ENCODE results near the gene GRIA4. TPM values are rescaled to one million over a fixed set of nuclear protein-coding genes. Genes with fewer than 3 reads are reported as not detected.

The GRIA4 gene
- total RNA-seq, 5 donors from 2014 or later (not counting 1 experiment from before 2014, with no cell fraction given), result 0.09 TPM; not detected in 4

- H3K9me3 ChIP-seq, result no peaks in the 10 kb centered on the region
- no peak overlapping the region for H3K27ac Mint-ChIP-seq
- no peaks in the 10 kb centered on the region for H3K36me3 ChIP-seq (ENCODE audit: control insufficient read depth in 2 of 2, extremely low read depth in 1 of 2, insufficient read depth in 1 of 2, low read length in 1 of 2)
- no peaks in the 10 kb centered on the region for H3K9me3 Mint-ChIP-seq
- CTCF ChIA-PET, result no interaction called here
- H3K27ac ChIP-seq (ENCODE audit: low read length), result no peak overlapping the region
- H3K27me3 ChIP-seq (replicated peaks in 1 of 2; ENCODE audit: control insufficient read depth in 2 of 2, extremely low read depth in 1 of 2, insufficient read depth in 2 of 2, low read length in 1 of 2), result no peaks in the 10 kb centered on the region
- H3K4me3 ChIP-seq (ENCODE audit: control insufficient read depth in 1 of 2, extremely low read depth in 1 of 2, low read length in 1 of 2), result no peak overlapping the region
- POLR2A ChIA-PET, result no interaction called here
- no peak for ATAC-seq (replicated peaks in 1 of 4)
- no peak for DNase-seq
- no peaks in the 10 kb centered on the region for H3K36me3 Mint-ChIP-seq
- peaks cover 0 to 2% of the 10 kb centered on the region in 2 donors for H3K27me3 Mint-ChIP-seq
- H3K4me3 Mint-ChIP-seq, result no peak overlapping the region
- no peaks in the 10 kb centered on the region for H3K4me1 ChIP-seq (ENCODE audit: control insufficient read depth in 1 of 2, extremely low read depth in 1 of 2, insufficient read depth in 2 of 2, low read length in 2 of 2)
- 82% methylated on average over 2 of the region's 2 CpGs for WGBS (ENCODE audit: insufficient coverage)
- no peaks in the 10 kb centered on the region for H3K4me1 Mint-ChIP-seq
Observed at GRCh38 chr11:105799263-105799662, 189.4 kb downstream of the GRIA4 start.

- H3K9me3 ChIP-seq, result no peaks in the 10 kb centered on the region
- CTCF ChIA-PET, result no interaction called here
- no peaks in the 10 kb centered on the region for H3K4me1 ChIP-seq (ENCODE audit: control insufficient read depth in 1 of 2, extremely low read depth in 1 of 2, insufficient read depth in 2 of 2, low read length in 2 of 2)
- H3K27ac ChIP-seq (ENCODE audit: low read length), result no peak overlapping the region
- POLR2A ChIA-PET, result no interaction called here
- DNase-seq (no peak), ATAC-seq (replicated peaks in 1 of 4) (no peak)
- no peak overlapping the region for H3K4me3 ChIP-seq (ENCODE audit: control insufficient read depth in 1 of 2, extremely low read depth in 1 of 2, low read length in 1 of 2)
- Mint-ChIP-seq H3K27me3 (peaks cover 0 to 2% of the 10 kb centered on the region in 2 donors), H3K4me1 (no peaks in the 10 kb centered on the region), H3K27ac (no peak overlapping the region), H3K9me3 (no peaks in the 10 kb centered on the region), H3K4me3 (no peak overlapping the region), H3K36me3 (no peaks in the 10 kb centered on the region)
- H3K36me3 ChIP-seq (ENCODE audit: control insufficient read depth in 2 of 2, extremely low read depth in 1 of 2, insufficient read depth in 1 of 2, low read length in 1 of 2), result no peaks in the 10 kb centered on the region
- WGBS (ENCODE audit: insufficient coverage), result no CpG with 5 or more reads among the region's 2 CpGs
- H3K27me3 ChIP-seq (replicated peaks in 1 of 2; ENCODE audit: control insufficient read depth in 2 of 2, extremely low read depth in 1 of 2, insufficient read depth in 2 of 2, low read length in 1 of 2), result no peaks in the 10 kb centered on the region
Observed at GRCh38 chr11:105799728-105800462, 190.0 kb downstream of the GRIA4 start.

- H3K4me3 Mint-ChIP-seq, result no peak overlapping the region
- no peaks in the 10 kb centered on the region for H3K27me3 ChIP-seq (replicated peaks in 1 of 2; ENCODE audit: control insufficient read depth in 2 of 2, extremely low read depth in 1 of 2, insufficient read depth in 2 of 2, low read length in 1 of 2)
- H3K4me1 Mint-ChIP-seq, result no peaks in the 10 kb centered on the region
- H3K36me3 ChIP-seq (ENCODE audit: control insufficient read depth in 2 of 2, extremely low read depth in 1 of 2, insufficient read depth in 1 of 2, low read length in 1 of 2), result no peaks in the 10 kb centered on the region
- no peak overlapping the region for H3K27ac ChIP-seq (ENCODE audit: low read length)
- H3K36me3 Mint-ChIP-seq, result no peaks in the 10 kb centered on the region
- H3K4me3 ChIP-seq (ENCODE audit: control insufficient read depth in 1 of 2, extremely low read depth in 1 of 2, low read length in 1 of 2), result no peak overlapping the region
- no peak overlapping the region for H3K27ac Mint-ChIP-seq
- POLR2A ChIA-PET, result no interaction called here
- ATAC-seq (replicated peaks in 1 of 4), result no peak
- H3K4me1 ChIP-seq (ENCODE audit: control insufficient read depth in 1 of 2, extremely low read depth in 1 of 2, insufficient read depth in 2 of 2, low read length in 2 of 2), result no peaks in the 10 kb centered on the region
- CTCF ChIA-PET, result no interaction called here
- no peaks in the 10 kb centered on the region for H3K9me3 Mint-ChIP-seq
- H3K9me3 ChIP-seq, result no peaks in the 10 kb centered on the region
- H3K27me3 Mint-ChIP-seq, result peaks cover 0 to 2% of the 10 kb centered on the region in 2 donors
- DNase-seq, result no peak
Observed at GRCh38 chr11:105802390-105802789, 192.5 kb downstream of the GRIA4 start.

- 60% methylated on average over 1 of the region's 5 CpGs for WGBS (ENCODE audit: insufficient coverage)
- no peaks in the 10 kb centered on the region for H3K9me3 ChIP-seq
- Mint-ChIP-seq H3K27ac (no peak overlapping the region), H3K36me3 (no peaks in the 10 kb centered on the region), H3K4me1 (no peaks in the 10 kb centered on the region), H3K27me3 (peaks cover 0 to 2% of the 10 kb centered on the region in 2 donors), H3K4me3 (no peak overlapping the region), H3K9me3 (no peaks in the 10 kb centered on the region)
- H3K4me1 ChIP-seq (ENCODE audit: control insufficient read depth in 1 of 2, extremely low read depth in 1 of 2, insufficient read depth in 2 of 2, low read length in 2 of 2), result no peaks in the 10 kb centered on the region
- ChIA-PET CTCF (no interaction called here), POLR2A (no interaction called here)
- H3K27ac ChIP-seq (ENCODE audit: low read length), result no peak overlapping the region
- no peaks in the 10 kb centered on the region for H3K27me3 ChIP-seq (replicated peaks in 1 of 2; ENCODE audit: control insufficient read depth in 2 of 2, extremely low read depth in 1 of 2, insufficient read depth in 2 of 2, low read length in 1 of 2)
- H3K4me3 ChIP-seq (ENCODE audit: control insufficient read depth in 1 of 2, extremely low read depth in 1 of 2, low read length in 1 of 2), result no peak overlapping the region
- ATAC-seq (replicated peaks in 1 of 4) (no peak), DNase-seq (no peak)
- no peaks in the 10 kb centered on the region for H3K36me3 ChIP-seq (ENCODE audit: control insufficient read depth in 2 of 2, extremely low read depth in 1 of 2, insufficient read depth in 1 of 2, low read length in 1 of 2)
Observed at GRCh38 chr11:105811242-105811641, 201.4 kb downstream of the GRIA4 start.

GRCh38 chr11:105821372-105821771 is 211.5 kb downstream of the GRIA4 start:
- Mint-ChIP-seq H3K27ac (no peak overlapping the region), H3K27me3 (no peaks in the 10 kb centered on the region), H3K9me3 (no peaks in the 10 kb centered on the region), H3K4me1 (no peaks in the 10 kb centered on the region), H3K4me3 (no peak overlapping the region), H3K36me3 (no peaks in the 10 kb centered on the region)
- CTCF ChIA-PET, result no interaction called here
- H3K36me3 ChIP-seq (ENCODE audit: control insufficient read depth in 2 of 2, extremely low read depth in 1 of 2, insufficient read depth in 1 of 2, low read length in 1 of 2), result no peaks in the 10 kb centered on the region
- H3K9me3 ChIP-seq, result no peaks in the 10 kb centered on the region
- ATAC-seq (replicated peaks in 1 of 4) (no peak), DNase-seq (no peak)
- no peaks in the 10 kb centered on the region for H3K4me1 ChIP-seq (ENCODE audit: control insufficient read depth in 1 of 2, extremely low read depth in 1 of 2, insufficient read depth in 2 of 2, low read length in 2 of 2)
- WGBS (ENCODE audit: insufficient coverage), result no CpG with 5 or more reads among the region's 4 CpGs
- no peak overlapping the region for H3K27ac ChIP-seq (ENCODE audit: low read length)
- H3K27me3 ChIP-seq (replicated peaks in 1 of 2; ENCODE audit: control insufficient read depth in 2 of 2, extremely low read depth in 1 of 2, insufficient read depth in 2 of 2, low read length in 1 of 2), result no peaks in the 10 kb centered on the region
- POLR2A ChIA-PET, result no interaction called here
- no peak overlapping the region for H3K4me3 ChIP-seq (ENCODE audit: control insufficient read depth in 1 of 2, extremely low read depth in 1 of 2, low read length in 1 of 2)

- no peaks in the 10 kb centered on the region for H3K4me1 ChIP-seq (ENCODE audit: control insufficient read depth in 1 of 2, extremely low read depth in 1 of 2, insufficient read depth in 2 of 2, low read length in 2 of 2)
- H3K36me3 ChIP-seq (ENCODE audit: control insufficient read depth in 2 of 2, extremely low read depth in 1 of 2, insufficient read depth in 1 of 2, low read length in 1 of 2), result no peaks in the 10 kb centered on the region
- Mint-ChIP-seq H3K36me3 (no peaks in the 10 kb centered on the region), H3K27ac (no peak overlapping the region), H3K4me1 (no peaks in the 10 kb centered on the region), H3K9me3 (no peaks in the 10 kb centered on the region), H3K27me3 (no peaks in the 10 kb centered on the region), H3K4me3 (no peak overlapping the region)
- ChIA-PET CTCF (no interaction called here), POLR2A (no interaction called here)
- H3K27me3 ChIP-seq (replicated peaks in 1 of 2; ENCODE audit: control insufficient read depth in 2 of 2, extremely low read depth in 1 of 2, insufficient read depth in 2 of 2, low read length in 1 of 2), result no peaks in the 10 kb centered on the region
- WGBS (ENCODE audit: insufficient coverage), result 80% methylated on average over 1 of the region's 8 CpGs
- H3K9me3 ChIP-seq, result no peaks in the 10 kb centered on the region
- no peak overlapping the region for H3K27ac ChIP-seq (ENCODE audit: low read length)
- ATAC-seq (replicated peaks in 1 of 4) (no peak), DNase-seq (no peak)
- H3K4me3 ChIP-seq (ENCODE audit: control insufficient read depth in 1 of 2, extremely low read depth in 1 of 2, low read length in 1 of 2), result no peak overlapping the region
Observed at GRCh38 chr11:105821781-105822180, 211.9 kb downstream of the GRIA4 start.

GRCh38 chr11:105823495-105824033 is 213.7 kb downstream of the GRIA4 start:
- Mint-ChIP-seq H3K27ac (no peak overlapping the region), H3K4me3 (no peak overlapping the region), H3K36me3 (no peaks in the 10 kb centered on the region), H3K27me3 (no peaks in the 10 kb centered on the region), H3K4me1 (no peaks in the 10 kb centered on the region), H3K9me3 (no peaks in the 10 kb centered on the region)
- Histone ChIP-seq H3K4me1 (ENCODE audit: control insufficient read depth in 1 of 2, extremely low read depth in 1 of 2, insufficient read depth in 2 of 2, low read length in 2 of 2) (no peaks in the 10 kb centered on the region), H3K27ac (ENCODE audit: low read length) (no peak overlapping the region), H3K27me3 (replicated peaks in 1 of 2; ENCODE audit: control insufficient read depth in 2 of 2, extremely low read depth in 1 of 2, insufficient read depth in 2 of 2, low read length in 1 of 2) (no peaks in the 10 kb centered on the region), H3K9me3 (no peaks in the 10 kb centered on the region), H3K4me3 (ENCODE audit: control insufficient read depth in 1 of 2, extremely low read depth in 1 of 2, low read length in 1 of 2) (no peak overlapping the region), H3K36me3 (ENCODE audit: control insufficient read depth in 2 of 2, extremely low read depth in 1 of 2, insufficient read depth in 1 of 2, low read length in 1 of 2) (no peaks in the 10 kb centered on the region)
- ChIA-PET POLR2A (no interaction called here), CTCF (no interaction called here)
- WGBS (ENCODE audit: insufficient coverage), result no CpG with 5 or more reads among the region's 2 CpGs
- no peak for DNase-seq
- ATAC-seq (replicated peaks in 1 of 4), result no peak
